Fibroblast of lung (primary cell): ENCODE data around the gene WDR13. TPM values are rescaled to one million over a fixed set of nuclear protein-coding genes. Genes with fewer than 3 reads are reported as not detected.

Experiments used
- DNase-seq, 2 donors: peaks; one replicate each; pipeline versions ENCODE4 v3.0.0 to v3.0.0-alpha.2; 2010; ENCODE audit warnings: low read depth in 2 of 2
- H2AFZ ChIP-seq: 2 replicates; pipeline ENCODE4 v1.5.1; 2012; ENCODE audit warnings: low read length, control low read depth, inconsistent platforms
- H3K27ac ChIP-seq: 2 replicates; pipeline ENCODE4 v1.5.1; 2011; ENCODE audit warnings: low read length, control low read depth; ENCODE audit not compliant: insufficient read depth
- H3K27me3 ChIP-seq: 2 replicates; pipeline ENCODE4 v1.5.1; 2011; ENCODE audit warnings: mild to moderate bottlenecking, low read length; ENCODE audit not compliant: control insufficient read depth, insufficient read depth
- H3K36me3 ChIP-seq: 2 replicates; pipeline ENCODE4 v1.5.1; 2011; ENCODE audit warnings: low read length; ENCODE audit not compliant: control insufficient read depth, insufficient read depth
- H3K4me1 ChIP-seq: 2 replicates; pipeline ENCODE4 v1.5.1; 2011; ENCODE audit warnings: low read length; ENCODE audit not compliant: control insufficient read depth, insufficient read depth; ENCODE audit errors: extremely low read depth
- H3K4me2 ChIP-seq: 2 replicates; pipeline ENCODE4 v1.5.1; 2011; ENCODE audit warnings: low read length, control low read depth; ENCODE audit not compliant: insufficient read depth; ENCODE audit errors: extremely low read depth
- H3K4me3 ChIP-seq, 4 experiments: fragments of 200-600 bp in 1 of 4; sonication (generic) in 1 of 4; replicated peaks in 1 of 4; 2 replicates each; pipeline ENCODE4 v1.5.1; 2011 to 2016; ENCODE audit warnings: low read length in 4 of 4, low read depth in 3 of 4, mild to moderate bottlenecking in 3 of 4, control low read depth in 2 of 4, inconsistent platforms in 1 of 4, mixed read lengths in 1 of 4; ENCODE audit not compliant: insufficient read depth in 1 of 4; ENCODE audit errors: control extremely low read depth in 1 of 4
- H3K79me2 ChIP-seq: 2 replicates; pipeline ENCODE4 v1.5.1; 2012; ENCODE audit warnings: mild to moderate bottlenecking, low read length, inconsistent platforms; ENCODE audit not compliant: control insufficient read depth, insufficient read depth
- H3K9ac ChIP-seq: 2 replicates; pipeline ENCODE4 v1.5.1; 2011; ENCODE audit warnings: mild to moderate bottlenecking, low read length, control low read depth; ENCODE audit not compliant: insufficient read depth
- H3K9me3 ChIP-seq: 2 replicates; pipeline ENCODE4 v1.5.1; 2012; ENCODE audit warnings: low read depth, low read length; ENCODE audit not compliant: control insufficient read depth, insufficient read depth
- H4K20me1 ChIP-seq: 2 replicates; pipeline ENCODE4 v1.5.1; 2011; ENCODE audit warnings: low read length; ENCODE audit not compliant: control insufficient read depth, insufficient read depth; ENCODE audit errors: extremely low read depth
- CTCF ChIP-seq, 2 donors: IDR thresholded peaks in 1 of 2; conservative IDR thresholded peaks in 1 of 2; 1 replicate in 1 of 2; 2 replicates in 1 of 2; pipeline ENCODE4 v1.5.1; 2011 to 2012; ENCODE audit warnings: low read length in 2 of 2, control low read depth in 1 of 2, inconsistent platforms in 1 of 2, low read depth in 1 of 2, mild to moderate bottlenecking in 1 of 2
- EZH2 ChIP-seq: IDR thresholded peaks from 2 replicates; pipeline ENCODE4 v1.5.1; 2012; ENCODE audit warnings: low read length, control low read depth, mild to moderate bottlenecking; ENCODE audit errors: missing control alignments
- polyA plus RNA-seq, 2 donors: library from polyadenylated mRNA; depleted of rRNA in 1 of 2; stranded (reverse) in 1 of 2; unstranded in 1 of 2; fragments of >200 nt; gene quantifications; 2 replicates each; pipeline ENCODE4 v1.2.1, GENCODE V29; 2011 to 2012; ENCODE audit warnings: missing spikeins in 1 of 2
- total RNA-seq: library from RNA; depleted of rRNA; stranded (reverse); fragments of >200 nt; gene quantifications from 2 replicates; pipeline ENCODE4 v1.2.1, GENCODE V29; 2014

Gene WDR13
- total and polyA plus RNA-seq, 2 donors (not counting 1 experiment from before 2014, with no cell fraction given), result 41.2 to 99.7 TPM

- DNase-seq, result peak; percentile 73 to 85
- no peaks in the 10 kb centered on the region for H3K9me3 ChIP-seq
- TF ChIP-seq EZH2 (no peak), CTCF (conservative IDR thresholded peaks at IDR 0.05 in 1 of 2, IDR thresholded peaks at IDR 0.05 in 1 of 2; ENCODE audit: low read depth in 1 of 2, low read length in 2 of 2) (peak; percentile 9 to 30)
- H3K9ac ChIP-seq, result no peak overlapping the region
- H3K4me3 ChIP-seq, result no peak overlapping the region
- H3K79me2 ChIP-seq, result no peaks in the 10 kb centered on the region
- H3K27ac ChIP-seq, result no peak overlapping the region
- no peaks in the 10 kb centered on the region for H4K20me1 ChIP-seq
- H3K36me3 ChIP-seq, result no peaks in the 10 kb centered on the region
- H3K4me1 ChIP-seq, result peaks cover 3% of the 10 kb centered on the region
- peak overlapping the region; percentile 24 for H2AFZ ChIP-seq
- no peak overlapping the region for H3K4me2 ChIP-seq
- no peaks in the 10 kb centered on the region for H3K27me3 ChIP-seq
These were observed 6.0 kb upstream of the WDR13 start for GRCh38 chrX:48591255-48591791.

- Histone ChIP-seq H4K20me1 (no peaks in the 10 kb centered on the region), H3K9me3 (no peaks in the 10 kb centered on the region), H3K4me1 (peaks cover 3% of the 10 kb centered on the region), H3K4me2 (no peak overlapping the region), H3K27ac (no peak overlapping the region), H3K36me3 (no peaks in the 10 kb centered on the region), H3K9ac (no peak overlapping the region), H2AFZ (no peak overlapping the region), H3K27me3 (no peaks in the 10 kb centered on the region), H3K4me3 (no peak overlapping the region), H3K79me2 (no peaks in the 10 kb centered on the region)
- TF ChIP-seq EZH2 (no peak), CTCF (conservative IDR thresholded peaks at IDR 0.05 in 1 of 2, IDR thresholded peaks at IDR 0.05 in 1 of 2; ENCODE audit: low read depth in 1 of 2, low read length in 2 of 2) (no peak)
- DNase-seq, result peak in 1 of 2 donors; percentile 24
These were observed 4.3 kb upstream of the WDR13 start for GRCh38 chrX:48592971-48593370.

GRCh38 chrX:48595929-48596328 is 1.4 kb upstream of the WDR13 start:
- no peak overlapping the region for H3K4me3 ChIP-seq
- H3K4me2 ChIP-seq, result no peak overlapping the region
- H3K79me2 ChIP-seq, result peaks cover 3% of the 10 kb centered on the region
- H3K27ac ChIP-seq, result no peak overlapping the region
- peaks cover 3% of the 10 kb centered on the region for H3K4me1 ChIP-seq
- no peaks in the 10 kb centered on the region for H3K27me3 ChIP-seq
- H3K36me3 ChIP-seq, result peaks cover 2% of the 10 kb centered on the region
- DNase-seq, result no peak
- H3K9me3 ChIP-seq, result no peaks in the 10 kb centered on the region
- no peak overlapping the region for H3K9ac ChIP-seq
- H2AFZ ChIP-seq, result no peak overlapping the region
- no peaks in the 10 kb centered on the region for H4K20me1 ChIP-seq
- TF ChIP-seq CTCF (conservative IDR thresholded peaks at IDR 0.05 in 1 of 2, IDR thresholded peaks at IDR 0.05 in 1 of 2; ENCODE audit: low read depth in 1 of 2, low read length in 2 of 2) (no peak), EZH2 (no peak)
